ENCODE data around the gene COL4A1.

DNA sequence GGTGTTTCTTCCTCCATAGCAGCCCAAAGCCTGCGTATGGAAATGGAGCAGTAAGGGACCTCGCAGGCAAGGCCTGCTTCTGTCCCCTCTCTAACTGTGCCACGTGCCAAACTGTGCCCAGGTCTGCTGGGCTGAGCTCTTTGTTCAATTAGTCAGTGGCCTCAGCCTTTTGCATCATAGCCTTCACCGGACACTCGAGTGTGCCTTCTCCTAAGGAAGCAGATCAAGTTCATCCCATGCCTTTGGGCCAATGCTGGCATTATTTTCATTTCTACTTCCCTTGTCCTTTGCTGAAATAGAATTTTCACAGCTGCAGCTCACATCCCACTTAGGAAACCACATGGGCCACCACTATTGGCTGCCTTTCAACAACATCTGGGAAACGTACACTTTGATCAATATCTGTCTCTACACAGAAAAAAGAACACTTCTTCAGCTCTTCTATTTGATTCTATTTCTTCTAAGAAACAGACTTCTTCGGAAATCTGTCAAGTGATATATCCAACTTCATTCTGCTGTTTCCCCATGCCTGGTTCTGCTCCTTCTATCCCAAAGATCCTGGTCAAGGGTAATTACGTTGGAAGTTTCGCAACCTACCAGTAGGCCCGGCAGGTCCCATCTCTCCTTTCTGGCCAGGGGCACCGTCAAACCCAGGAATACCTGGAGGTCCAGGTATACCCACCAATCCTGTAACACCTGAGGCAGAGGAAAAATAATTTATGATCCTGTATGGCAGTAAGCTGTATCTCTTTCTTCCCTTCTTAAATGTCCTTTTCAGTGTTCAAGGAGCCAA is 143.9 kb downstream of the COL4A1 start:
- TF ChIP-seq, protein P1, sequence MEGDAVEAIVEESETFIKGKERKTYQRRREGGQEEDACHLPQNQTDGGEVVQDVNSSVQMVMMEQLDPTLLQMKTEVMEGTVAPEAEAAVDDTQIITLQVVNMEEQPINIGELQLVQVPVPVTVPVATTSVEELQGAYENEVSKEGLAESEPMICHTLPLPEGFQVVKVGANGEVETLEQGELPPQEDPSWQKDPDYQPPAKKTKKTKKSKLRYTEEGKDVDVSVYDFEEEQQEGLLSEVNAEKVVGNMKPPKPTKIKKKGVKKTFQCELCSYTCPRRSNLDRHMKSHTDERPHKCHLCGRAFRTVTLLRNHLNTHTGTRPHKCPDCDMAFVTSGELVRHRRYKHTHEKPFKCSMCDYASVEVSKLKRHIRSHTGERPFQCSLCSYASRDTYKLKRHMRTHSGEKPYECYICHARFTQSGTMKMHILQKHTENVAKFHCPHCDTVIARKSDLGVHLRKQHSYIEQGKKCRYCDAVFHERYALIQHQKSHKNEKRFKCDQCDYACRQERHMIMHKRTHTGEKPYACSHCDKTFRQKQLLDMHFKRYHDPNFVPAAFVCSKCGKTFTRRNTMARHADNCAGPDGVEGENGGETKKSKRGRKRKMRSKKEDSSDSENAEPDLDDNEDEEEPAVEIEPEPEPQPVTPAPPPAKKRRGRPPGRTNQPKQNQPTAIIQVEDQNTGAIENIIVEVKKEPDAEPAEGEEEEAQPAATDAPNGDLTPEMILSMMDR (IDR thresholded peaks at IDR 0.05): no peak
- TF ChIP-seq POLR2A (IDR thresholded peaks at IDR 0.05): no peak
